GM12878 (cell line): ENCODE results near the gene AGAP1.

Experiments
- BHLHE40 ChIP-seq, 2 experiments: fragments of 450-650 bp in 1 of 2; IDR thresholded peaks; 2 replicates each; pipeline ENCODE4 v1.6.1; 2011 to 2017; ENCODE audit warnings: low read depth in 2 of 2, borderline replicate concordance in 1 of 2, improper control_type of control experiment in 1 of 2, low read length in 1 of 2, mild to moderate bottlenecking in 1 of 2
- CTCF ChIP-seq, 3 experiments: IDR thresholded peaks in 2 of 3; conservative IDR thresholded peaks in 1 of 3; 2 replicates each; pipeline ENCODE4 v1.5.1; 2011; ENCODE audit warnings: low read depth in 3 of 3, low read length in 3 of 3, mild to moderate bottlenecking in 3 of 3, control low read depth in 2 of 3, moderate library complexity in 2 of 3, inconsistent platforms in 1 of 3, mixed read lengths in 1 of 3; ENCODE audit not compliant: control insufficient read depth in 2 of 3, insufficient read depth in 1 of 3; ENCODE audit errors: extremely low read depth in 1 of 3
- EZH2 ChIP-seq: IDR thresholded peaks from 2 replicates; pipeline ENCODE4 v1.6.1; 2012; ENCODE audit warnings: low read depth, mild to moderate bottlenecking, control low read depth, inconsistent platforms, low read length, borderline replicate concordance; ENCODE audit not compliant: control insufficient read depth
- GABPA ChIP-seq: IDR thresholded peaks from 2 replicates; pipeline ENCODE4 v1.6.1; 2014; ENCODE audit warnings: antibody characterized with exemption, low read depth, mild to moderate bottlenecking, inconsistent platforms
- NBN ChIP-seq: fragments of 450-650 bp; IDR thresholded peaks from 2 replicates; pipeline ENCODE4 v1.6.1; 2016
- NFXL1 ChIP-seq: fragments of 450-650 bp; IDR thresholded peaks from 2 replicates; pipeline ENCODE4 v1.6.1; 2017; ENCODE audit warnings: antibody characterized with exemption, mild to moderate bottlenecking, borderline replicate concordance
- PKNOX1 ChIP-seq: fragments of 450-650 bp; IDR thresholded peaks from 2 replicates; pipeline ENCODE4 v1.6.1; 2016; ENCODE audit warnings: mild to moderate bottlenecking
- SKIL ChIP-seq: fragments of 450-650 bp; IDR thresholded peaks from 2 replicates; pipeline ENCODE4 v1.6.1; 2017; ENCODE audit warnings: mild to moderate bottlenecking, low read depth, inconsistent platforms; ENCODE audit not compliant: poor library complexity, severe bottlenecking
- YY1 ChIP-seq: IDR thresholded peaks from 2 replicates; pipeline ENCODE4 v1.6.1; 2011; ENCODE audit warnings: low read depth, mild to moderate bottlenecking, low read length
- ZNF687 ChIP-seq: fragments of 450-650 bp; IDR thresholded peaks from 2 replicates; pipeline ENCODE4 v1.6.1; 2017; ENCODE audit warnings: mild to moderate bottlenecking, moderate library complexity

GRCh38 chr2:235729557-235729947 lies 235.7 kb downstream of the AGAP1 start:
- no peak for TF ChIP-seq NFXL1
- no peak for TF ChIP-seq CTCF (IDR thresholded peaks at IDR 0.05 in 2 of 3, conservative IDR thresholded peaks at IDR 0.05 in 1 of 3; ENCODE audit: control insufficient read depth in 2 of 3, extremely low read depth in 1 of 3, insufficient read depth in 1 of 3, low read depth in 3 of 3, low read length in 3 of 3)
- TF ChIP-seq ZNF687, result no peak
- no peak for TF ChIP-seq PKNOX1
- no peak for TF ChIP-seq SKIL
- no peak for TF ChIP-seq YY1
- no peak for TF ChIP-seq BHLHE40 (IDR thresholded peaks at IDR 0.05; ENCODE audit: borderline replicate concordance in 1 of 2, low read depth in 2 of 2, low read length in 1 of 2)
- TF ChIP-seq NBN, result no peak
- no peak for TF ChIP-seq GABPA
- TF ChIP-seq EZH2, result no peak
